GM19463 (cell line): ENCODE measurements around the gene FHL3.

Experiments used
- ATAC-seq: cut with Tn5 transposase; IDR thresholded peaks from one replicate; pipeline ENCODE4 v1.9.1; 2021; ENCODE audit warnings: mild to moderate bottlenecking, moderate library complexity; ENCODE audit not compliant: unreplicated experiment

Gene FHL3

GRCh38 chr1:37947364-37947763 is 58.0 kb downstream of the FHL3 start:
- ATAC-seq = no peak
